GM12878 (cell line): ENCODE measurements around the gene KIF5A. TPM values are rescaled to one million over a fixed set of nuclear protein-coding genes. Genes with fewer than 3 reads are reported as not detected.

Source experiments
- ATAC-seq: fragments of 200-7000 bp; cut with Tn5 transposase; 3 replicates; pipeline ENCODE4 v1.9.1; 2020; ENCODE audit warnings: mild to moderate bottlenecking, moderate library complexity
- BruUV-seq: library from RNA; stranded (reverse); fragments of 400-500 nt; replicated peaks from 2 replicates; lab custom pipeline; 2021; lab: Mats Ljungman, UMichigan
- CTCF ChIA-PET: fragments of 300-600 bp; sonication (Branson Sonifier 250); formaldehyde crosslinking; extraction: SDS; loops from one replicate; lab custom pipeline; 2021; ENCODE audit warnings: inconsistent platforms; lab: Yijun Ruan, JAX
- POLR2A ChIA-PET: fragments of 350-600 bp; formaldehyde crosslinking; extraction: SDS; loops from one replicate; lab custom pipeline; 2021; ENCODE audit warnings: inconsistent platforms; lab: Charles Lee
- RAD21 ChIA-PET: fragments of 300-600 bp; sonication (Branson Sonifier 250); formaldehyde crosslinking; loops from one replicate; lab custom pipeline; 2023; ENCODE audit warnings: antibody characterized with exemption; ENCODE audit not compliant: unreplicated experiment; lab: Charles Lee
- SMC1A ChIA-PET: fragments of 300-600 bp; sonication (Branson Sonifier 250); formaldehyde crosslinking; loops from one replicate; lab custom pipeline; 2023; ENCODE audit not compliant: unreplicated experiment, uncharacterized antibody; lab: Charles Lee
- DNase-seq: peaks from one replicate; pipeline ENCODE4 v3.0.0-alpha.2; 2011; ENCODE audit warnings: low read depth, low spot score
- FAIRE-seq: peaks from 3 replicates; lab custom pipeline; 2011; peaks lifted over from hg19 to GRCh38; lab: Jason Lieb, UNC
- H2AFZ ChIP-seq: 2 replicates; pipeline ENCODE4 v1.6.0; 2011; ENCODE audit warnings: low read depth, low read length, control low read depth; ENCODE audit not compliant: control insufficient read depth
- H3K27ac ChIP-seq: 2 replicates; pipeline ENCODE4 v1.5.1; 2011; ENCODE audit warnings: control low read depth; ENCODE audit not compliant: control insufficient read depth, insufficient read depth
- H3K27me3 ChIP-seq, 2 experiments: replicated peaks in 1 of 2; 2 replicates each; pipeline versions ENCODE4 v1.6.0 to v1.6.1; 2011; ENCODE audit warnings: low read length in 1 of 2; ENCODE audit not compliant: control insufficient read depth in 2 of 2, insufficient read depth in 2 of 2
- H3K36me3 ChIP-seq, 2 experiments: 2 replicates each; pipeline ENCODE4 v1.5.1; 2011; ENCODE audit warnings: low read length in 1 of 2; ENCODE audit not compliant: control insufficient read depth in 2 of 2, insufficient read depth in 2 of 2
- H3K4me1 ChIP-seq: 2 replicates; pipeline ENCODE4 v1.6.1; 2011; ENCODE audit warnings: mild to moderate bottlenecking, low read length, moderate library complexity, mixed read lengths; ENCODE audit not compliant: control insufficient read depth, insufficient read depth
- H3K4me2 ChIP-seq: 2 replicates; pipeline ENCODE4 v1.6.0; 2011; ENCODE audit warnings: control low read depth; ENCODE audit not compliant: control insufficient read depth, insufficient read depth
- H3K4me3 ChIP-seq: fragments of 200-600 bp; sonication (generic); 2 replicates; pipeline ENCODE4 v1.5.1; 2016
- H3K79me2 ChIP-seq: 2 replicates; pipeline ENCODE4 v1.6.0; 2011; ENCODE audit warnings: low read length; ENCODE audit not compliant: control insufficient read depth, insufficient read depth
- H3K9ac ChIP-seq: 2 replicates; pipeline ENCODE4 v1.8.0; 2011; ENCODE audit warnings: low read length, control low read depth, mixed read lengths; ENCODE audit not compliant: control insufficient read depth, insufficient read depth
- H3K9me3 ChIP-seq: replicated peaks from 3 replicates; pipeline ENCODE4 v1.5.1; 2011; ENCODE audit warnings: mild to moderate bottlenecking, low read length; ENCODE audit not compliant: control insufficient read depth, insufficient read depth
- H4K20me1 ChIP-seq: 2 replicates; pipeline ENCODE4 v1.6.0; 2011; ENCODE audit not compliant: control insufficient read depth, insufficient read depth
- BHLHE40 ChIP-seq, 2 experiments: fragments of 450-650 bp in 1 of 2; IDR thresholded peaks; 2 replicates each; pipeline ENCODE4 v1.6.1; 2011 to 2017; ENCODE audit warnings: low read depth in 2 of 2, borderline replicate concordance in 1 of 2, improper control_type of control experiment in 1 of 2, low read length in 1 of 2, mild to moderate bottlenecking in 1 of 2
- NFXL1 ChIP-seq: fragments of 450-650 bp; IDR thresholded peaks from 2 replicates; pipeline ENCODE4 v1.6.1; 2017; ENCODE audit warnings: antibody characterized with exemption, mild to moderate bottlenecking, borderline replicate concordance
- TARDBP ChIP-seq: IDR thresholded peaks from 2 replicates; pipeline ENCODE4 v1.6.1; 2016; ENCODE audit warnings: borderline replicate concordance
- ZNF24 ChIP-seq: fragments of 450-650 bp; IDR thresholded peaks from 2 replicates; pipeline ENCODE4 v1.6.1; 2017; ENCODE audit warnings: antibody characterized with exemption, mild to moderate bottlenecking
- WGBS: methylation state at CpG from one replicate; pipeline ENCODE4 v1.1.6; 2016; ENCODE audit warnings: low lambda C conversion rate; ENCODE audit not compliant: insufficient replicate concordance, insufficient coverage; ENCODE audit errors: missing lambda C conversion rate; 5-methylcytosine and 5-hydroxymethylcytosine counted together
- in situ Hi-C: fragments of 300-500 bp; cut with MboI; formaldehyde crosslinking; loops from 9 replicates; pipeline ENCODE4 v1.14.3; 2018; ENCODE audit warnings: mixed read lengths
- intact Hi-C: fragments of 100-400 bp; cut with micrococcal nuclease; formaldehyde crosslinking; loops from one replicate; pipeline ENCODE4 v1.14.2; 2022; ENCODE audit not compliant: unreplicated experiment
- polyA plus RNA-seq, 11 experiments: library from polyadenylated mRNA; depleted of rRNA in 4 of 11; unstranded in 6 of 11; stranded (reverse) in 5 of 11; fragments of >200 nt; fragmentation: Nextera tagmentation in 4 of 11; fragmentation: Illumina TruSeq in 1 of 11; extraction: Ambion mirVana in 4 of 11; extraction: Trizol in 1 of 11; gene quantifications; 1 replicate in 1 of 11; 2 replicates in 10 of 11; pipeline versions ENCODE4 v1.2.1 to v1.2.3, GENCODE V29; 2011 to 2016; ENCODE audit warnings: inconsistent platforms in 2 of 11, missing spikeins in 2 of 11, low read depth in 1 of 11
- total RNA-seq, 4 experiments: library from RNA; depleted of rRNA in 3 of 4; stranded (reverse); fragments of >200 nt in 3 of 4; fragmentation: Illumina TruSeq in 1 of 4; extraction: Trizol in 1 of 4; gene quantifications; 2 replicates each; pipeline versions ENCODE4 v1.2.1 to v1.2.3, GENCODE V29; 2013 to 2021
- TF ChIP-seq, protein P1 (sequence below): fragments of 150-350 bp; IDR thresholded peaks from 2 replicates; pipeline ENCODE4 v1.6.1; 2016; ENCODE audit warnings: low read depth, low read length
- TF ChIP-seq, protein P2 (sequence below), 3 experiments: IDR thresholded peaks in 2 of 3; conservative IDR thresholded peaks in 1 of 3; 2 replicates each; pipeline ENCODE4 v1.5.1; 2011; ENCODE audit warnings: low read depth in 3 of 3, low read length in 3 of 3, mild to moderate bottlenecking in 3 of 3, control low read depth in 2 of 3, moderate library complexity in 2 of 3, inconsistent platforms in 1 of 3, mixed read lengths in 1 of 3; ENCODE audit not compliant: control insufficient read depth in 2 of 3, insufficient read depth in 1 of 3; ENCODE audit errors: extremely low read depth in 1 of 3

KIF5A gene
- total and polyA plus RNA-seq, 10 of the 15 experiments (the other 5 are each of a cell fraction or from before 2014, with no cell fraction given), result 0.35 to 2.9 (median 0.97) TPM

DNA sequence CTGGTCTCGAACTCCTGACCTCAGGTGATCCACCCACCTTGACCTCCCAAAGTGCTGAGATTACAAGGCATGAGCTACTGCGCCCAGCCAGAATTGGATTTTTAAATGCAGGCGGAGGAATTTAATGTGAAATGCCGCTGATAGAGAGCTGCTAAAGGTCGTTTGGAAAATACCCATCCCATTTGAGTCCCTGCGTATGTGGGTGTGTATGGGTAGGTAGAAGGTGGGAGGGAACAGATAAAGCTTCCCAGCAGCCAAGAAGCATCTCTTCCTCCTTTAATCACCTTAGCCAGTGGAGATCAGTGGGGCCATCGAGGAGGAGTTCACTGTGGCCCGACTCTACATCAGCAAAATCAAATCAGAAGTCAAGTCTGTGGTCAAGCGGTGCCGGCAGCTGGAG lies 25.0 kb downstream of the KIF5A start:
- Histone ChIP-seq H3K27ac (no peak overlapping the region), H3K36me3 (no peaks in the 10 kb centered on the region), H3K4me3 (no peak overlapping the region), H3K9ac (no peak overlapping the region), H3K9me3 (no peaks in the 10 kb centered on the region), H3K4me1 (no peaks in the 10 kb centered on the region), H3K79me2 (no peaks in the 10 kb centered on the region), H2AFZ (no peak overlapping the region), H4K20me1 (no peaks in the 10 kb centered on the region), H3K4me2 (no peak overlapping the region), H3K27me3 (no peaks in the 10 kb centered on the region; a peak in 1 of 4 replicates)
- ChIA-PET RAD21 (interaction anchor here (1.0 to 1.3 kb wide), 2 partner anchors 98 to 116 kb away, joined by 3 to 5 read pairs; no protein-coding TSS in a partner anchor), CTCF (interaction anchor here (0.7 to 2.0 kb wide), 4 partner anchors 9 to 67 kb away, joined by 3 to 7 read pairs (median 6); no protein-coding TSS in a partner anchor), SMC1A (interaction anchor here (1.0 kb wide), 1 partner anchor 48 kb away, joined by 3 read pairs; no protein-coding TSS in a partner anchor), POLR2A (interaction anchor here (0.7 kb wide), 1 partner anchor 62 kb away, joined by 3 read pairs; no protein-coding TSS in a partner anchor)
- no peak for ATAC-seq
- BruUV-seq, result no TSS peak
- no peak for FAIRE-seq
- TF ChIP-seq TARDBP, result no peak
- TF ChIP-seq NFXL1, result no peak
- TF ChIP-seq, protein P1, sequence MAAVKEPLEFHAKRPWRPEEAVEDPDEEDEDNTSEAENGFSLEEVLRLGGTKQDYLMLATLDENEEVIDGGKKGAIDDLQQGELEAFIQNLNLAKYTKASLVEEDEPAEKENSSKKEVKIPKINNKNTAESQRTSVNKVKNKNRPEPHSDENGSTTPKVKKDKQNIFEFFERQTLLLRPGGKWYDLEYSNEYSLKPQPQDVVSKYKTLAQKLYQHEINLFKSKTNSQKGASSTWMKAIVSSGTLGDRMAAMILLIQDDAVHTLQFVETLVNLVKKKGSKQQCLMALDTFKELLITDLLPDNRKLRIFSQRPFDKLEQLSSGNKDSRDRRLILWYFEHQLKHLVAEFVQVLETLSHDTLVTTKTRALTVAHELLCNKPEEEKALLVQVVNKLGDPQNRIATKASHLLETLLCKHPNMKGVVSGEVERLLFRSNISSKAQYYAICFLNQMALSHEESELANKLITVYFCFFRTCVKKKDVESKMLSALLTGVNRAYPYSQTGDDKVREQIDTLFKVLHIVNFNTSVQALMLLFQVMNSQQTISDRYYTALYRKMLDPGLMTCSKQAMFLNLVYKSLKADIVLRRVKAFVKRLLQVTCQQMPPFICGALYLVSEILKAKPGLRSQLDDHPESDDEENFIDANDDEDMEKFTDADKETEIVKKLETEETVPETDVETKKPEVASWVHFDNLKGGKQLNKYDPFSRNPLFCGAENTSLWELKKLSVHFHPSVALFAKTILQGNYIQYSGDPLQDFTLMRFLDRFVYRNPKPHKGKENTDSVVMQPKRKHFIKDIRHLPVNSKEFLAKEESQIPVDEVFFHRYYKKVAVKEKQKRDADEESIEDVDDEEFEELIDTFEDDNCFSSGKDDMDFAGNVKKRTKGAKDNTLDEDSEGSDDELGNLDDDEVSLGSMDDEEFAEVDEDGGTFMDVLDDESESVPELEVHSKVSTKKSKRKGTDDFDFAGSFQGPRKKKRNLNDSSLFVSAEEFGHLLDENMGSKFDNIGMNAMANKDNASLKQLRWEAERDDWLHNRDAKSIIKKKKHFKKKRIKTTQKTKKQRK, result no peak
- no peak for TF ChIP-seq ZNF24
- no peak for TF ChIP-seq BHLHE40 (IDR thresholded peaks at IDR 0.05; ENCODE audit: borderline replicate concordance in 1 of 2, low read depth in 2 of 2, low read length in 1 of 2)
- TF ChIP-seq, protein P2, sequence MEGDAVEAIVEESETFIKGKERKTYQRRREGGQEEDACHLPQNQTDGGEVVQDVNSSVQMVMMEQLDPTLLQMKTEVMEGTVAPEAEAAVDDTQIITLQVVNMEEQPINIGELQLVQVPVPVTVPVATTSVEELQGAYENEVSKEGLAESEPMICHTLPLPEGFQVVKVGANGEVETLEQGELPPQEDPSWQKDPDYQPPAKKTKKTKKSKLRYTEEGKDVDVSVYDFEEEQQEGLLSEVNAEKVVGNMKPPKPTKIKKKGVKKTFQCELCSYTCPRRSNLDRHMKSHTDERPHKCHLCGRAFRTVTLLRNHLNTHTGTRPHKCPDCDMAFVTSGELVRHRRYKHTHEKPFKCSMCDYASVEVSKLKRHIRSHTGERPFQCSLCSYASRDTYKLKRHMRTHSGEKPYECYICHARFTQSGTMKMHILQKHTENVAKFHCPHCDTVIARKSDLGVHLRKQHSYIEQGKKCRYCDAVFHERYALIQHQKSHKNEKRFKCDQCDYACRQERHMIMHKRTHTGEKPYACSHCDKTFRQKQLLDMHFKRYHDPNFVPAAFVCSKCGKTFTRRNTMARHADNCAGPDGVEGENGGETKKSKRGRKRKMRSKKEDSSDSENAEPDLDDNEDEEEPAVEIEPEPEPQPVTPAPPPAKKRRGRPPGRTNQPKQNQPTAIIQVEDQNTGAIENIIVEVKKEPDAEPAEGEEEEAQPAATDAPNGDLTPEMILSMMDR (IDR thresholded peaks at IDR 0.05 in 2 of 3, conservative IDR thresholded peaks at IDR 0.05 in 1 of 3; ENCODE audit: control insufficient read depth in 2 of 3, extremely low read depth in 1 of 3, insufficient read depth in 1 of 3, low read depth in 3 of 3, low read length in 3 of 3), result no peak
- in situ Hi-C loops (no loop called here), intact Hi-C loops (no loop called here)
- 56% methylated on average over 10 of the region's 10 CpGs for WGBS
- DNase-seq, result no peak
